SHP77 treated with DMSO at 0.1 percent for 48 hours (cell line): ENCODE measurements around the gene SMARCD1.
A peak's percentile ranks its signal among the peaks of the same experiment; 100 is the strongest.

Experiments
- DNase-seq: peaks from one replicate; lab custom pipeline; 2025; lab: John Stamatoyannopoulos, UW

The SMARCD1 gene

DNA sequence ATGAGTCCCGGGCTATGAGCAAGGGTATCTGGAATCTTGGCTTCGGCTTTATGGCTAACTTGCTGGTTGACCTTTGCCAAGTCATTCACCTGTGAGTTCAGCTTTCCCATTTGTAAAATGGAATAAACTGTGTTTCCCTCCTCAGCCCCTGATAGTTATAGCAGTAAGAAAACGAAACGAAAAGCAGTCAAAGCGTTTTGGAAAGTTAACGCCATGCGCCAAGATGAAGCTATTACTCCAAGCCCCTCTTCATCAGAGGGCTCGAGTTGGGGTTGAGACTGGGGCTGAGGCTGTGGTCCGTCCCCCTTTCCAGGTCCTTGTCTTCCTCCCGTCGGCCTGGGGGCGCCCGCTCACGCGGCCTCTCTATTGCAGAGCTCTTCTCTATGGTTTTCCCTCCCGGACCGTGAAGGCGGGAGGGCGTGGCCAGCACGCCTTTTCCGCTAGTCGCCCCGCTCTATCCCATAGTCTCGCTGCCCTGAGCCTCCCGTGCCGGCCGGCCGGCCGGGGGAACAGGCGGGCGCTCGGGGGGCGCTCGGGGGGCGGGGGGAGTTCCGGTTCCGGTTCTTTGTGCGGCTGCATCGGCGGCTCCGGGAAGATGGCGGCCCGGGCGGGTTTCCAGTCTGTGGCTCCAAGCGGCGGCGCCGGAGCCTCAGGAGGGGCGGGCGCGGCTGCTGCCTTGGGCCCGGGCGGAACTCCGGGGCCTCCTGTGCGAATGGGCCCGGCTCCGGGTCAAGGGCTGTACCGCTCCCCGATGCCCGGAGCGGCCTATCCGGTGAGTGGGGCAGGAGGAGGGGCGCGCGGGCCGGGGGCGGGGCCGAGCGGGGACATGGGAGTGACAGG is at the start of gene SMARCD1:
TSS of gene SMARCD1 (plus strand) at position 568 of the 840 bp plus-strand sequence. CDS start at position 596, 28 bp downstream.
- DNase-seq: peak; percentile 93

- no peak for DNase-seq
Measured at GRCh38 chr12:50038336-50038735, 46.8 kb upstream of the SMARCD1 start.

DNA sequence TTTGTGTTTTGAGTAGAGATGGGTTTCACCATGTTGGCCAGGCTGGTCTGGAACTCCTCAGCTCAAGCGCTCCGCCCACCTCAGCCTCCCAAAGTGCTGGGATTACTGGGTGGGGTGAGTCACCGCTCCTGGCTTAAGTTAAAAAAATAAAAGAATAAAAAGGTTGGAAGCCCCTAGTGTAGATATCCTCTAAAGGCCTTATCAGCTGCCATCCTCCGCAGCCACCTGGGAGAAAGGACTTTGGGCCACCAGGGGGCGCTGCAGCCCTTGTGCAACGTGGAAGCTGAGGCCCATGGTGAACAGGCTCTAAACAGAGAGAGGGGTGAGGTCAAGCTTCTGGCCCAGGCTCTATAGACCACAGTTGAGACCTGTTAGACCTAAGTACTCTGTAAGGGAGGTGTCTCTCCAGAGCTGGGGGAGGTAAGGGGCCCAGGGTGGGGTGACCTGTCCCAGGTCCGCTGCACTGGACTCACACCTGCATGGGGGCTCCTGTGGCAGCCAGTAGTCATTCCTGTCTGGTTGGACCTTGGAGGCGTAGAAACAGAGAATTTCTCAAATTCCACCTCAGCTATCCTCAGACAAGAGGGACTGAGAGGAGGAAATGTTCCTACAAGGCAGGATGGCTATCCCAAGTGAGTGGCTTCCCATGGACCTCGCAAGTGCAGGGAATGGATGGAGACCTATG is 45.8 kb upstream of the SMARCD1 start:
- peak; percentile 15 for DNase-seq

- DNase-seq: no peak
Measured at GRCh38 chr12:50040657-50041056, 44.5 kb upstream of the SMARCD1 start.

GRCh38 chr12:50041062-50041860 is 43.9 kb upstream of the SMARCD1 start:
- DNase-seq: no peak

- DNase-seq: no peak
Measured at GRCh38 chr12:50041962-50042361, 43.2 kb upstream of the SMARCD1 start.

DNA sequence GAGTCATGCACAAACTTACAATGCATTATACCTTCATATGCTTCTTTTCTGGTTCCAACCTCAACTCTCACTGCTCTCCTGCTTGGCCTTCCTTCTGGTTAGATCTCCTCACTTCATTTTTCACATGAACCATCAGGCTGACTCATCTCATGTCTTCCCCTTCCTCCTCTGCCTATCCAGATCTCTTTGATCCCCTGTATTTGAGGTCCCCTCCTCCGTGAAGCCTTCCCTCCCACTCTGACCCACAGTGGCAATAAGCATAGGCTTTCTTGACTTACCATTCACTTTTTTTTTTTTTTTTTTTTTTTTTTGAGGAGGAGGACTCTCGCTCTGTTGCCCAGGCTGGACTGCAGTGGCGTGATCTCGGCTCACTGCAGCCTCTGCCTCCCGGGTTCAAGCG is 42.4 kb upstream of the SMARCD1 start:
- no peak for DNase-seq

DNA sequence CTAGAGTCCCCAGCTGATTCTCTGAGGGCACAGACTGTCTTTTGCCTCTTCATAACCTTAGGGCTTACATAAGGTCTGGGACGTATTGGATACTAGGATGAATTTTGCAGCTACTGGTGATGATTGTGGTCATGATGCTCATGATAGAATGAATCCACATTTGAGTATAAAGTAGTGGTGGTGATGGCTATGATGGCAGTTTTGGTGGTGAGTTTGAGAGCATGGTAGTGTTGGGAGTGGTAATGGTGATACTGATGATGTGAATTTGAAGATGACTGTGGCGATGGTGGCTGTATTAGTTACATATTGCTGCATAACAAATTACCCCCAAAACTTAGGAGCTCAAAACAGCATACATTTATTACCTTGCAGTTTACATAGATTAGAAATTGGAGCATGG is 41.8 kb upstream of the SMARCD1 start:
- DNase-seq: no peak

GRCh38 chr12:50043854-50044253 is 41.3 kb upstream of the SMARCD1 start:
- DNase-seq: no peak

DNA sequence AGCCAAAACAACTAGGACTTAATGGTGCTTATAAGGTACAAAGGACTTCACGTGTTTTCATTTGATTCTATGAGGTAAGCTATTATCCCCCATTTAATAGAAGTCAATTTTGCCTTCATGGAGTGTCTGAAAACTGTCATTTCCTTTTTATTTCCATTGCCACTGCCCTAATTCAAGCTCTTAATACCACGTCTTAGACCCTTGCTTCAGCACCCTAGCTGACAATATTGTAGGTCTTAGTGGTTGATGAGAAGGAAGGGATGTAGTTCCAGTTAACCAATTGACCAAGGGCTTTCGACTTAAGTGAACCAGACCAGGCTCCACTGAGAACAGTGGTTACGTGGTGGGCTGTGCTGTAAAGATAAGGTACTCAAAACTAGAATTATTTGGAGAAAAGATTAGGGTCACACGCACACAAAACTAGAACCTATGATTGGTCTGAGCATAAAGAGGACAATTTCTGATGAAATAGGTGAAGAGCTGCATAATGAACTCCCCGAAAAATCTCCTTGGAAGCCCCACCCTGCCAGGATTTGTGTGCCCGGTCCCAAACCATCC is 37.4 kb upstream of the SMARCD1 start:
- no peak for DNase-seq

DNA sequence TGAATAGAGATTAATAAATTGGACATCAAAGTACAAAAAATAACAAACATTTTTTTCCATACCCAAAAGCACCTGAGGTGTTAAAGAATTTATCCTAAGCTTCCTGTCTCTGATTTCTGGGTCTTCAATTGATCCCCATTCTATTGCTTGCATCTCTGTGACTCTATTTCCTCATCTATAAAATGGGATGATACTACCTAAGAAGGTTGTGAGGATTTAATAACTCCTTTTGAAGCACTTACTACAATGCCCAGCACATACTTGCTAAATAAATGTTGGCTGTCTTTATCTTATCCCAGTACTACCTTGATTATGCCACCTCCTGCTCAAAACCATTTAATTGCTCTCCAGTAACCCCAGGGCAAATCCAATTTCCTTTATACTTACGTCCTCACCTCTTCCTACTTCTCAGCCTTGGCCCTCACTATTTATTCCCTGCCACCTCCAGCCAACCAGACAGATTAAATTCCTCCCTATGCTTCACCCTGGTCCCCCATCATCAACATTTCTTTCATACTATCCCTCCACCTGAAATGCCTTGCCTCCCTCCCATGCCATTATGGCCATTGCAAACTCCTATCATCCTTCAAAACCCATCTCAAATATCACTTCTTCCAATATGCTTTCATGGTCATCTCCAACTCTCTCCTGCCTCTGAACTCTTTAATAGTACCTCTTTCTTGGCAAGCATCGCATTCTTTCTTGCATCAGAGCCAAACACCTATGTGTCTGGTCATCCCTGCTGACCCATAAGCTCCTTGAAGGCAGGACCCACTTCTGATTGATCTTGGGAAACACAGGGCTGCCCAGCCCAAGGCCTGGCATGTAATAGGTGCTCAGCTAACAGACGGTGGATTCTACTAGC is 35.7 kb upstream of the SMARCD1 start:
- DNase-seq: no peak

- DNase-seq: no peak
Measured at GRCh38 chr12:50050119-50050385, 35.1 kb upstream of the SMARCD1 start.

- no peak for DNase-seq
Measured at GRCh38 chr12:50050410-50051098, 34.6 kb upstream of the SMARCD1 start.

DNA sequence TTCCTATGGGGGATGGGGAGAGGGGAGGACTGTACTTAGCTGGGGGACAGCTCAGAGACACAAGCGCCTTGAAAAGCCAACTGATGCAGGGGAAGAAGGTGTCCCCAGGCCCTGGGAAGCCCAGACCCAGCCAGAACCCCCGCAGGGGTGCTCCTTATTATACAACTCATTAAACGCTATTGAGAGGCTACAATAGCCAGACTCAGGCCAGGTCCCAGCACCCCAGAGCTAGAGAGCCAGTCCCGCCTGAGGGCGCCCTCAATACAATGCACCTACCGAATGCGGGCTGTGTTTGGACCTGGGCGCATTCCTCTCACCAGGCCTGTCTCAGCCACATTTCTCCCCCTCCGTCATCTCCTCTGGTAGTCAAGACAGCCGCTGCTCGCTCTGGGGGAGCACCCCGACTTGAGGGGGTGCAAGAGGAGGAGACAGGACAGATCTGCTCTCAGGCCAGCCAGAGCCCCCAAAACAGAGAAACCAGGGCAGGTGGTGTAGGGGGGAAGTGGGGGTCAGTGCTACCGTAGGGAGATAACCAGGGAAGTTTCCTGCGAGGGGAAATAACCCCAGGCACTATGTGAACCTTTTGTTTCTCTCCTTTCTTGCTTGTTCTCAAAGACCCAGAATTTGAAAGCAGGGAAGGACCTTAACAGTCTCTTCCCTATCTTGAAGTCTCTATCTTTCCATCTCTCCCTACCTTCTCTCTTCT is 33.9 kb upstream of the SMARCD1 start:
- no peak for DNase-seq

DNA sequence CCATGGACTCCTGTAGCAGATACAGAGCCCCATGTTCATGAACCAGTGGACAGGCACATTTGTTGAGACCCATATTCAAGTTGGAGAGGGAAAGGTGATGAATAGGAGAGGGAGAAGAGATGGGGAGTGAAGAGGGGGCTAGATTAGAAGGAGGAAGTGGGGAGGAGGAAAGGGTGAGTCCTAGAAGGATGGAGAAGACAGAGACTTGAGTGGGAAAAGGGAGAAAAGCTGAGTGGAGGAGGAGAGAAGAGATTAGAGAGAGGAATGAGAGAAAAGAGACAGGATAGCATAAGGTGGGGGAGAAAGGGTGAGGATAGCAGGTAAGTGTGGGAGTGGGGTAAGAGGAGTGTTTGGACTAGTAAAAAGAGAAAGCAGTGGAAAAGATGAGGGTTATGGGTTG is 32.6 kb upstream of the SMARCD1 start:
- DNase-seq: no peak

GRCh38 chr12:50052964-50053363 is 32.2 kb upstream of the SMARCD1 start:
- DNase-seq: no peak

- no peak for DNase-seq
Measured at GRCh38 chr12:50053583-50053982, 31.6 kb upstream of the SMARCD1 start.

DNA sequence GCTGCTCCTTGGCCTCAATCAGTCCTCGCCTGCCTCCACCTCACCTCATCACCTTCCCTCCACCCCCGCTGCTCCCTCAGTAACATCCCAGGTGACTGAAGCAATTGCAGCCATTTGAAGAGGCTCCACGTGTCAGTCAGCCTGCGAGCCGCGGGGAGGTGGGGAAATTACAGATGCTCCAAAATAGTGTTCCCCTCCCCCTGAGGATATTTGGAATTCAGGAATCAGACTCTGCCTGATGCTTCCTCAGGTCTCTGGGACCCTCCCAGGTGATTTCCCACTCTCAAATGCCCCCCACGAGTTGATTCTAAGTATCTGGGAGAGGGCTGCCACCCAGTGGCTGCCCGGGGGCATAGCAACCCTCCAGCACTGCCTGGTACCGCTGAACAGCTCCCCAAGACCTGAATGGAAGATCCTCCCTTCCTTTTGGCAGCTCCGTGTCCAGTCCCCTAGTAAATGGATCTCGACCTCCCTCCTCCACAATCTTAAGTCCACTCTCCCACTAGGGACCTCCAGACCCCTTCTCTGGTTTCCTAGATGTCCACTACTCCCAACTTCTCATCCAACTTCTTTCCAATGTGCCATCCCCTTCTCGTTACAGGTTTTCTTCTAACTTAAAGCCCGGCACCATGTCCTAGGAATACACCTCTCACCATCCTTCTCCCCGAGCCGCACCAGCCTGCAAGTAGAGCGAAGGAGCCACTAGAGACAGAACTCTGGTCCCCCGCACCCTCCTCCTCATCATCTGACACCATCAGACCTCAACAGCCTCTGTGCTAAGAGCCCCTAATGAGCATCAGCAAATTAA is 29.1 kb upstream of the SMARCD1 start:
- DNase-seq: peak; percentile 27

DNA sequence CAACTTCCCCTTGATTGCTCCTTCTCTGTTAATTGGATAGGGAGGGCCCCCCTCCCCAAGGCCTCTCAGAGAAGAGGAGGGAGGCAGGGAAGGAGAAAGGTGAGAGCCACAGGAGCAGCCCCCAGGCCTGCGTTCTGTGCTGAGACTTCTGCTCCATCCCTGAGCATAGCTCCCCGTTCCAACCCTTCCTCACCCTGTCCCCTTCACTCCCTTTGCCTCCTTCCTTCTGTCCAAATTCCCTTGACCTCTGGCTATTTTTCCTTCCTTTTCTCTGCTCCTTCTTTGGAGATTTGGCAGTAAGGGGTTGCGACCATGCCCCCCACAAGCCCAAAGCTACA is 28.5 kb upstream of the SMARCD1 start:
- no peak for DNase-seq
